Ovary (tissue), 9 donors: ENCODE results near the gene IL1RAPL1. TPM values are rescaled to one million over a fixed set of nuclear protein-coding genes. Genes with fewer than 3 reads are reported as not detected.

ENCODE experiments used
- DNase-seq, 5 donors: peaks; one replicate each; pipeline ENCODE4 v3.0.0-alpha.2; 2019 to 2020
- H3K27ac ChIP-seq, 2 donors: fragments of 200-600 bp; one replicate each; pipeline versions ENCODE4 v1.5.1 to v1.8.0; 2019 to 2022
- H3K27me3 ChIP-seq: fragments of 200-600 bp; one replicate; pipeline ENCODE4 v1.8.0; 2022
- H3K36me3 ChIP-seq: fragments of 200-600 bp; sonication (generic); one replicate; pipeline ENCODE4 v1.5.1; 2019
- H3K4me1 ChIP-seq: one replicate; pipeline ENCODE4 v1.8.1; 2013; ENCODE audit warnings: mild to moderate bottlenecking, moderate library complexity; ENCODE audit not compliant: insufficient read depth
- H3K4me3 ChIP-seq: fragments of 200-600 bp; sonication (generic); one replicate; pipeline ENCODE4 v1.5.1; 2017
- H3K9me3 ChIP-seq, 2 donors: fragments of 200-600 bp in 1 of 2; sonication (generic) in 1 of 2; one replicate each; pipeline versions ENCODE4 v1.5.1 to v1.8.1; 2013 to 2019; ENCODE audit warnings: mild to moderate bottlenecking in 1 of 2, moderate library complexity in 1 of 2
- EP300 ChIP-seq: sonication (generic); formaldehyde crosslinking; IDR thresholded peaks from one replicate; pipeline ENCODE4 v1.6.1; 2017; ENCODE audit warnings: antibody characterized with exemption
- POLR2A ChIP-seq: fragments of 450-650 bp; IDR thresholded peaks from one replicate; pipeline ENCODE4 v1.6.1; 2017; ENCODE audit warnings: antibody characterized with exemption, mild to moderate bottlenecking, moderate library complexity
- WGBS, 3 donors: extraction: QIAGEN DNeasy Blood & Tissue Kit in 1 of 3; methylation state at CpG; one replicate each; pipeline versions ENCODE4 v1.1.5 to v1.1.7; 2013 to 2017; 5-methylcytosine and 5-hydroxymethylcytosine counted together
- intact Hi-C, 4 donors: fragments of 100-400 bp; cut with DNase I; formaldehyde crosslinking; loops; one replicate each; pipeline versions ENCODE4 v1.11.0 to v1.15.1; 2022 to 2023
- polyA plus RNA-seq, 2 donors: library from polyadenylated mRNA; stranded (reverse); fragments of 200-250 nt in 1 of 2; fragments of 350-450 nt in 1 of 2; fragmentation: Illumina TruSeq in 1 of 2; extraction: RNeasy Lipid Tissue Mini Kit (QIAGEN cat#74804) in 1 of 2; gene quantifications; one replicate each; pipeline ENCODE4 v1.2.3, GENCODE V29; 2013 to 2014
- total RNA-seq, 7 donors: library from RNA; depleted of rRNA in 2 of 7; stranded (reverse); fragments of >200 nt in 2 of 7; fragmentation: NEBNext Ultra II Directional in 3 of 7; extraction: Animal tissue kit (Norgen Biotek cat#: 25700) in 3 of 7; gene quantifications; one replicate each; pipeline versions ENCODE4 v1.1.0 to v1.2.4, GENCODE V29; 2016 to 2023
- TF ChIP-seq, protein P1 (sequence below), 3 donors: fragments of 450-650 bp in 2 of 3; fragments of 200-600 bp in 1 of 3; IDR thresholded peaks; one replicate each; pipeline versions ENCODE4 v1.5.1 to v1.8.0; 2016 to 2022; ENCODE audit warnings: antibody characterized with exemption in 3 of 3, mild to moderate bottlenecking in 1 of 3
- donor health status: DM: no; HTN: no; CAD: no; lungs with moderate emphysema.
- donor health status: DM: no; HTN: no; CAD: no.
- donor health status: Bipolar disorder and iron deficiency.
- donor health status: DM: yes; HTN: yes; CAD: no.
- donor health status: DM: no; HTN: no; CAD: no.
- donor health status: DM: yes; HTN: yes; CAD: no.

The IL1RAPL1 gene
- total and polyA plus RNA-seq, 9 donors = 0.23 to 1.3 (median 0.61) TPM

DNA sequence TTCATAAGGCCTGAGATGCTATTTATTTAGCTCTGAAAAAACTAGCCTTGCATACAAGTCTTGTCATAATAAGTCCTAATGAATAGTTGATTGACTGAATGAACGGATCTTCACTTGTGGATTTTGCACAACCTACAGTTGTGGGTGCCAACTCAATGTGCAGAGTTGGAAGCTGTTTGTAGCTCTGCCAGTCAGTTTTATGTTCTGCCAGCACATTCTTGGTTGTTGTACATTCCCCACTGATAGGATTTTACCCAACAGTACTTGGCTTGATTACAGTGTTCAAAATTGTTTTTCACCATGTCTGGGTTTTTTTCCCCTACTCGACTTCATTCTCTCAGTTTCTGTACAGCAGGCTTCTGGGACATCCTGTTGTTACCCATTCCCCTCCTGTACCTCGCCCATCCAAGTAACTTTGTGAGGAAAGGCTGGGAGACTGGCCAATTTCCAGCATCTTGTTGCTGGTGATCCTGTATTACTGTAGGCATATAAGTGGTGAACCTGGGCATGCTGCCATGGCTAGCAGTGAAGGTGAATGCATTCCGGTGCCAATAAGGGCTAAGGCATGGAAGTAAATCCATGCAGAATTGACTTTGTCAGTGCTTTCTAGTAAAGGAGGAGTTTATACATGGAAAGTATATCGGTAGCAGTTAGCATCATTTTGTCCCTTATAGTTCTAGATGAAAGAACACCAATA is 22.8 kb downstream of the IL1RAPL1 start:
- Histone ChIP-seq H3K9me3 (no peaks in the 10 kb centered on the region), H3K36me3 (no peaks in the 10 kb centered on the region), H3K4me1 (no peaks in the 10 kb centered on the region), H3K27me3 (no peaks in the 10 kb centered on the region), H3K27ac (no peak overlapping the region), H3K4me3 (no peak overlapping the region)
- no peak for TF ChIP-seq POLR2A
- TF ChIP-seq, protein P1, sequence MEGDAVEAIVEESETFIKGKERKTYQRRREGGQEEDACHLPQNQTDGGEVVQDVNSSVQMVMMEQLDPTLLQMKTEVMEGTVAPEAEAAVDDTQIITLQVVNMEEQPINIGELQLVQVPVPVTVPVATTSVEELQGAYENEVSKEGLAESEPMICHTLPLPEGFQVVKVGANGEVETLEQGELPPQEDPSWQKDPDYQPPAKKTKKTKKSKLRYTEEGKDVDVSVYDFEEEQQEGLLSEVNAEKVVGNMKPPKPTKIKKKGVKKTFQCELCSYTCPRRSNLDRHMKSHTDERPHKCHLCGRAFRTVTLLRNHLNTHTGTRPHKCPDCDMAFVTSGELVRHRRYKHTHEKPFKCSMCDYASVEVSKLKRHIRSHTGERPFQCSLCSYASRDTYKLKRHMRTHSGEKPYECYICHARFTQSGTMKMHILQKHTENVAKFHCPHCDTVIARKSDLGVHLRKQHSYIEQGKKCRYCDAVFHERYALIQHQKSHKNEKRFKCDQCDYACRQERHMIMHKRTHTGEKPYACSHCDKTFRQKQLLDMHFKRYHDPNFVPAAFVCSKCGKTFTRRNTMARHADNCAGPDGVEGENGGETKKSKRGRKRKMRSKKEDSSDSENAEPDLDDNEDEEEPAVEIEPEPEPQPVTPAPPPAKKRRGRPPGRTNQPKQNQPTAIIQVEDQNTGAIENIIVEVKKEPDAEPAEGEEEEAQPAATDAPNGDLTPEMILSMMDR (IDR thresholded peaks at IDR 0.05) = no peak
- TF ChIP-seq EP300 = no peak
- 52 to 71% (median 59%) methylated on average over 5 of the region's 5 CpGs for WGBS, 3 donors
- intact Hi-C loops = no loop called here
- DNase-seq = no peak

DNA sequence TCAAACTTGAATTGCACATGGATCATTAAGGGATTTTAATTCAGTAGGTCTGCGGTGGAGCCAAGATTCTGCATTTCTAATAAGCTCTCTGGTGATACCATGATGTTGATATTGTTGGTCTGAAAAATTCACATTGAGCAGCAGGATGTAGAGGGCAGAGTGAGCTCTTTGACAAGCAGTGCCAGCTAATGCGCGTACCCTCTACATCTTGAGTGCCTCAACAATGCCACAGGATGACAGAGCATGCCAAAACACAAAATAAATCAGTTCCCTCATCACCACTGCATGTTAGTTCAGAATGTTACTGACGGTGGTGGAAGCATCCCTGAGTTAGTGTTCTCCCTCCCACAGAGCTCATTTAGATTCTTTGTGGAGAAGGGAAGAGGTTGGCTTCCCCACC is 23.5 kb downstream of the IL1RAPL1 start:
- 70 to 76% (median 72%) methylated on average over 4 of the region's 4 CpGs for WGBS, 3 donors
- no peak for TF ChIP-seq POLR2A
- H3K27me3 ChIP-seq = no peaks in the 10 kb centered on the region
- intact Hi-C loops = no loop called here
- H3K4me3 ChIP-seq = no peak overlapping the region
- H3K9me3 ChIP-seq = no peaks in the 10 kb centered on the region
- H3K27ac ChIP-seq = no peak overlapping the region
- H3K36me3 ChIP-seq = no peaks in the 10 kb centered on the region
- no peak for DNase-seq
- H3K4me1 ChIP-seq = no peaks in the 10 kb centered on the region

DNA sequence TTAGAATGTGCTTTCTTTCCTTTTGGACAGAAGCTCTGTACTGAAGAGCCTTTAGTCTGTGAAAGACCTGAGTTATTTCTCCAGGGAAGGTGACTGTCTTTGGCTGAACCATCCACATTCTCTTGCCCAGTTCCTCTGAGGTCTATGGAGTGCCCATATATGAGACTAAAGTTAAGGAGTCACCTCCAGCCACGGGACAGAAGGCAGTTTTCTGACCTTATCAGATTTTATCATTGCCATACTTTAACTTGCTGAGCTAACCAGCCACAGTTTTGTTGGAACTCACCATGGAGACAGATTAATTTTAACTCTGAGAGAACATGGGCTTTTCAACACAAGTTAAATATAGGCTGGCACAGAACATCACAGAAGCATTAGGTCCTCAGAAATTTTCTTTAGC is 26.3 kb downstream of the IL1RAPL1 start:
- Histone ChIP-seq H3K4me3 (no peak overlapping the region), H3K27ac (no peak overlapping the region), H3K27me3 (no peaks in the 10 kb centered on the region), H3K9me3 (no peaks in the 10 kb centered on the region), H3K36me3 (no peaks in the 10 kb centered on the region), H3K4me1 (no peaks in the 10 kb centered on the region)
- intact Hi-C loops = no loop called here
- WGBS, 3 donors = 16 to 20% (median 17%) methylated on average over 1 of the region's 1 CpG
- DNase-seq = no peak
- TF ChIP-seq EP300 = no peak
- TF ChIP-seq, protein P1 (IDR thresholded peaks at IDR 0.05) = no peak
- TF ChIP-seq POLR2A = no peak

DNA sequence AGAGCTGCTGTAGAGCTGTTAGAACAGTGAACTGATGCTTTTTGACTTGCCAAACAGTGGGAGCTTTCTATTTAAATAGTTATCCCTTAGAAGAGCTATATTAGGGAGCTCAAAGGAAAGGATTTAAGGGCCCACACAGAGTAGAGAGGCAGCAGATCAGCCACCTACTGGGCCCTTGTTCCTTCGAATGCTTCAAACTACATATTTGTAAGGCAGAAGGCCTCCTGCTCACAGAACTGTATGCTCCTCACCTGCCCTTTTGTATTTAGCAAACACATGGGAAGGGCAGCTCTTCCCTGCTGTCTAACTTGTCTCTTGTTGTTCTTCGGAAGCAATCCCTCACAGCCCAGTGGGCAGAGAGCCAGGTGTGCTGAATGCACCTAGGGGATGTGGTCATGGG is 38.0 kb downstream of the IL1RAPL1 start:
- no peak for DNase-seq
- Histone ChIP-seq H3K27ac (no peak overlapping the region), H3K27me3 (no peaks in the 10 kb centered on the region), H3K4me1 (no peaks in the 10 kb centered on the region), H3K4me3 (no peak overlapping the region), H3K36me3 (no peaks in the 10 kb centered on the region), H3K9me3 (no peaks in the 10 kb centered on the region)
- no peak for TF ChIP-seq EP300
- TF ChIP-seq, protein P1 (IDR thresholded peaks at IDR 0.05) = no peak
- TF ChIP-seq POLR2A = no peak
- WGBS, 3 donors = 64 to 77% (median 71%) methylated on average over 2 of the region's 2 CpGs
- intact Hi-C loops = no loop called here

DNA sequence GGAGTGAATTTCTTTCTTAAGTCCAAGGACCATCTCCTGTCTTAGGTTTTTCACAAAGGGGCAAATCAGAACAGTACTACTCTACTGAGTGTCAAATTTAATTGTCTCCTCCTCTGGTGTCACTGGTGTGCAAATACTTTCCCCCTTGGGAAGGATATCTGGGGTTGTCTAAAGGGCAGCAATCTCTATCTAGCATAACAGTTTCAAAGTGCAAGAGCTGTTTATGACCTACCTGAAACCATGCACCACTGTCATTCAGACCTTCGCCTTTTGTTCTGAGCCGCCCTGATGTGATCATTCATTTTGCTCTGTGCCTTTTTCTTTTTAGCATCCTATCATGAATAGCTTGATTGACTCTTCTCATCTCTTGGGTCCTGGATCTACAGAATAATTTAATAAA is 39.3 kb downstream of the IL1RAPL1 start:
- Histone ChIP-seq H3K27ac (no peak overlapping the region), H3K4me3 (no peak overlapping the region), H3K27me3 (no peaks in the 10 kb centered on the region), H3K36me3 (no peaks in the 10 kb centered on the region), H3K4me1 (no peaks in the 10 kb centered on the region), H3K9me3 (no peaks in the 10 kb centered on the region)
- no peak for DNase-seq
- intact Hi-C loops = no loop called here
- no peak for TF ChIP-seq POLR2A
- TF ChIP-seq, protein P1 (IDR thresholded peaks at IDR 0.05) = no peak
- no peak for TF ChIP-seq EP300
- WGBS, 3 donors = 81 to 87% (median 87%) methylated on average over 2 of the region's 2 CpGs
